GM21447 (cell line): ENCODE data around the gene TMEM17.

Source experiments
- ATAC-seq: cut with Tn5 transposase; IDR thresholded peaks from one replicate; pipeline ENCODE4 v1.9.1; 2021; ENCODE audit not compliant: unreplicated experiment

Gene TMEM17

DNA sequence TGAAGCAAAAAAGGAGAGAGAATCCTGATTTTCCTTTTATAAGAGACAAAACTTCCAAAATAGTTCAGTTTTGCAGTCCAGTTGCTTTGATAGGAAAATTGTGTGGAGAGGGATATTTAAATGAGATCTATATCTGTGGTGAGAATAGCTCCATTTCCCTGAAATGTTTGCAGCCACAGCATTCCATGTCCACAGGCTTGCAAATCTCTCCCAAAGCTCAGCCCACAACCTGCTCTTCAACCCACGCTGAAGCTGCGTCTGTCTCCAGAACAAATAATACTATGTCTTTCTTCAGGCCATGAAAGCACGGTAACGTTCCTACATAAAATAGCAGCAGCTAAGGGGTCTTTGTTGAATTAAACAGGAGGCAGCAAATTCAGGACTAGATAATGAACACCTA lies 31.8 kb downstream of the TMEM17 start:
- ATAC-seq = no peak

DNA sequence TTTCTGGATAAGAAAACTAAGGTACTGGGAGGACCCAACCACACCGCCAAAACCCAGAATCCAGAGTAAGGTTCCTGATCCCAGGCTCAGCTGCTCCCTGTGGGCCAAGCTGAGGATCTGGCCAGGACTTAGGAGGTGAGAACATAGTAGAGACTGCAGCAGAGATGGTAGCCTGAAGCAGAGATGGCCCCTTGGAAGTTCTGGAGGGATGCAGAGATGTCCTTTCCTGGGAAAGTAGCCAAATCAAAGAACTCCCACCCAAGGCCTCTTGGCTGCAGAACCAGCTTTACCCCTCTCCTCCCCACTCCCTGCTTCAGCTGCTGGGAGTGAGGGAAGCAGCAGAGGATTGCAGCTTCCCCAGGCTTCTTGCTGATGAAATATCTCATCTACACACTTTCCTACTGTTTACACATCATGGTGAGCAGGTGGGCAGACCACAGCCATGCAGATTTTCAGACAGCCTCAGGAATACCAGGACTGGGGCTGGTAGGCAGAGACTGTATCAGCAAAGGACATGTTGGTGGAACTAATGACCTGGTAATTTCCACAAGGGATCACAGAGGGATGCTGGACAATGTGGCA lies 32.7 kb downstream of the TMEM17 start:
- ATAC-seq = no peak

DNA sequence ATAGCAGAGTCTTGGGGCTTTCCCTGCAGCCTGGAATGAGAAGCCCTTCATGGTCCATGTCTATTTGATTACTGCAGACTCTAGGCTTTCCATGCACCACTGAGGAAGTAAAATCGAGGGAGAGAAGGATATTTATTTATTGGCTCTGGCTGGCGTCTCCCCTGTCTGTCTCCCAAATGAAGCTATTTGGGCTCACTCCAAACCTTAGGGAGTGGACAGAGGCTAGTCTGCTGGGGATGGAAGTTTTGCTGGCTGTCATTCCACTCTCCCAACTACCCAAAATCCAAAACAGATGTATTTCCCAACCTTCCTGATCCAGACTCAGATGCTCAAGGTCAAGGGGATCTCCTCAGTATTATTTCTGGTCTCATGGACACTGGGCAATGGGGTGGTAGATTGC lies 33.7 kb downstream of the TMEM17 start:
- ATAC-seq = no peak

DNA sequence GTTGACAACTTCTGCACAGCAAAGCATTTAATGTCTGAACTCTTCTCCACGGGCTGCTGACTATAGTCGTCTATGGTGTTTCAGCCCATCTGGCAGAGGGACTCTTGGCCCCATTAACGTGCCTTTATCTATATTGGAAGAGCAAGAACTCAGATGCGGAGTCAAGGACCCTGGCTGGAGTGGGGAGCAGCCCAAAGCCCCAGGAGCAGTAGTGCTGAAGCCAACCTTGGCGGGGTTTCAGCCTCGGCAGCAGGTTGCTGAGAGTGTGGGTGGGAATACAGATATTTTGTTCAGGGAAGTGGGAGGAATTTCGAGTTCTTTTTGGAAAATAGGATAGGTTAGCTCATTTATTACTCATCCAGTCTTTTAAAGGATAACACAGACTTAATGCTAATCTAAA lies 34.2 kb downstream of the TMEM17 start:
- ATAC-seq = no peak

DNA sequence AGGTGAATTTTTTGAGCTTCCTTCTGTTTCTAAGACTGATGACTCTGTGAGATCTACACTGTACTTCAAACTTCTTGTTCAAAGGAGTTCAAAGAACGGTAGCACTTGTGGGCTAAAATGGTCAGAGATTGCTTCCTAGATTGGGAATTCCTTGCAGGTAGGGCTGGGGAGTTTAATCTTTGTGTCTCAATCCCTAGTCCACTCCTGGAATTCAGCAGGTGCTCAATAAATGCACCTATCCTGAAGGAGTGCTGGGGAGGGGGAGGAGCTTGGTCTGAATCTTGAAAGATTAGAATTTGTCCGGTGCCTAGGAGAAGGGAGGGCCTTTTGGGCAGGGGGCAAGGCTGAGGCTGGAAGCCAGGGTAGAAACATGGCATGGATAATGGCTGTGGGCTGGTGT lies 34.6 kb downstream of the TMEM17 start:
- no peak for ATAC-seq

DNA sequence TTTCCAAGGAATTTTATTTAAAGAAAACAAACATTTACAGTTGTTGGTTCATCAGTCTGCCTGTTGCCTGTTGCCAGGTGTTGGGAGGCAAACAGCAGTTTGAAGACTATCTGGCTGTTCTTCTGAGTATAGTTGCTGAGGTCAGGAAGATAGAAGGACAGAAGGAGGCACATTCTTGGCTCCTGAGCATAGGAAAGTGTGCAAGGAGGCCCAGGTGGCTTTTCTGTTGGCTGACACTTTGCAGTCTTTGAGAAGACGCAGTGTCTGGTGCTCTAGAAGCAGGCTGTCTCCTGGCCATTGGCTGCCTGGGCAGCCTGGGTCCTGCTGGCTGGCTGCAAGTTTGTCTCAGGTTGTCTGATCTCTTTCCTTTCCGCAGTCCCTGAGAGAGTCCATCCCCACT lies 36.4 kb downstream of the TMEM17 start:
- ATAC-seq = no peak

DNA sequence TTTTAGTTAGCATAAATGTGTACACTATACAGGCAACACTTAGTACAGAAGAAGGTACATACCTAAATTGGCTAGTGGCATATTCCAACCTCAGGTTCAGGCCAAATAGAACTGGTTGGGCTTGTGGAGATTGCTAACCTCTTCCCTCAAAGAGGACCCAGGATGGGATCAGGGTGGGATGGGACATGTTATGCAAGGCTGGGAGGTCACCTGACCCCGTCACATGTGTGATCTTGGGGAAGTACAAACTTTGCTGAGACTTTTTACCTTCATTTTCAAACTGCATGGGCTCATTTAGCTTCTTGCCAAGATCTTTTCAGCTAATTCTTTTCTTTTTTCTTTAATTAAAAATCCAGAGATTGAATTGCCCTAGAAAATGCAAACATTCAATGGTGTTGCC lies 36.9 kb downstream of the TMEM17 start:
- ATAC-seq = no peak

DNA sequence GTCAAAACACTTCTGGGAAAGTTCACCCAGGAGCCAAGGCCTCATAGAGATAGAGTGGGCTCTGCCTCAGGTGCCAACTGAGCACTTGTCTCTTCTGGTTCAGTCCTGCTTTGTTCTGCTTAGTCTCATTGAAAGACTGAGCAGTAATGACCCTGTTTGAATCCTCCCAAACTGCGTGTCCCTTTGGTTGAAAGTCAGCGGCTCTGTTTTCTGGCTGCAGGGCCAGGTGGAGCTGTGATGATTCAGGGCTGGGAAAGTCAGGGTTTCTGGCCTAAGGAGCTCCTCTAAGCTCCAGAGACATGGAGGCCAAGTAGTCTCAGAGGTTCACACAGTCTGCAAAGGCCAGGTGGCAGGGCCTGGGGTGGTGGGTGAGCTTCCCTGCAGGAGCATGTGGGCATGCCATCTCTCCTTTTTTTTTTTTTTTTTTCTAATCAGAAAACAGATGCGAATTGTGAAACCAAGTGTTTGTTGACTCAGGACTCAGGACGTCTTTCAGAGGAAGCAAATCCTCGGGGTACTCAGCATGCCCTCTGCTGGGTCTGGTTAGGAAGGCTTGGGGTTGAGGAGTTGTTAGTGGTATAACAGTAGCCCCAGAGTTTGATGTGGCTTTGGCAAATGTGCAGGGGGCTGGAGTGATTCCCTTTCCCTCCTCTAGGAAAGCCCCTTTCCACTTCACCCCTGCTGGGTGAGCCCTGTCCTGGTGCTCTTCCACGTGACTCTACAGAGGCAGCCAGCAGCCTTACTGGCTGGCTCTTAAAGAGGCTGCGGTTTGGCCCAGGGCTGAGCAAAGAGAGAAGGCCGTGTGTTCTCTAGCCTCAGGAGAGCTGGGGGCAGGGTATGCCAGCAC lies 38.3 kb downstream of the TMEM17 start:
- no peak for ATAC-seq

DNA sequence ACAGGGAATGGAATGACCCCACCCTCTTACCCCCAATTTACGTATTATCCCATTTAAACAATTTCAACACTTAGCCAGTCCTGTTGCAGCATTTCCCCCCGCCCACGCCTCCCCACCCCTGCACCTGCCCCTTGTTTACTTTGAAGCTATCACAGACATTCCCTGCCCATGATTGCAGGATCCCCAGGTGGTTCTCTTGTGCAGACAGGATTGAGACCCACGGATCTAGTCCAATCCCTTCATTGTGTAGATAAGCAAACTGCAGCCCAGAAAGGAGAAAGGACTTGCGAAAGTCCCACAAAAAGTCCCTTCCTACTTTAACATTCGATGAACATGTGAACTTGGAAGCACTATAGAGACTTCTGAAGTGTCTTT lies 38.9 kb downstream of the TMEM17 start:
- ATAC-seq = no peak

DNA sequence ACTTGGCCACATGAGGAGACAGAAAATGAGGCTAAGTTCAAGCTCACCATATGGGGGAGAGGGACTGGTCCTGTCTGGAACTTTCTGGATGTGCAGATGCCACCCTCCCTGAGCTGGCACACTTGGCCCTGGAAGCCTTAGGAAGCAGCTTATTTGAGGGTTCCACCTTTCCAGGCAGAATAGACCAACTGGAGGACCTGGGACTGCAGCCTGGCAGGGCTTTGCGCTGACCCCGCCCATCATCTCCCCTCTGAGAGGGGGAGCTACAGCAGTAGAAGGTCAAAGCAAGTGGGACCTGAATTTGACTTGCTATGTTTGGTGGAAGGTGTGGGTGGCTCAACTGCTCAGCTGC lies 39.5 kb downstream of the TMEM17 start:
- no peak for ATAC-seq

DNA sequence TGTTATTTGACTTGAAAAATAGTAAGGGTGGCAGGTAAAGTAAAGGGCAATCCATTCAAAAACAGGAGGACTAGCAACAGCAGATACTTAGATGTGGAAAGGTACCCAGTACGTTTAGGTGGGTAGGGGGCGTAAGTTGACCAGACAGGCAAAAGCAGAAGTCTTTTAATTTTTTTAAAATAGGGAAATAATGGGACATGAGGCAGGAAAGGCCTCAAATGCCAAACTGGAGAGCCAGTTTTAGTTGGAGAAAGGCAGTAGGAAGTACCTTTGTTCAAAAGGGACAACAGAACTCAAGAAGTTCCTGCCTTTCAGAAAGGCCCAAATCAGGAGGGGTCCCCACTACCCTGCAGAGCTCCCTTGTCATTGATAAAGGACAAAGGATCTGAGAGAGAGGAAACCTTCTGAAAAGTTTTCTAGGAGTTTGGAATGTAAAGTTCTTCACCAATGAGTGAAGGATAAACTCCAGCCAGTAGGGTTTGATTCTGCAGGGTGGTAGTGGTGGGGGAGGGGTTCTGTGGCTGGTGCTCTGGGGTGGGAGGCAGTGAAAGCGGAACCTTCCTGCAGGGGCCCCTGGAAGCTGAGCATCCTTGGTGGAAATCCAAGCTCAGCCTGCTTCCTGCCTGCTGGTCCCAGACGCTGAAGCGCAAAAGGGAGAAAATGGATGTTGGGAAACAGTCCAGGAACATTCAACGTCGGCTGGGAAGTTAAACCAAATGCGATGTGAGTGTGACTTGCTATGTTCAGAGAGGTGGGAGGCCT lies 40.1 kb downstream of the TMEM17 start:
- ATAC-seq = no peak

DNA sequence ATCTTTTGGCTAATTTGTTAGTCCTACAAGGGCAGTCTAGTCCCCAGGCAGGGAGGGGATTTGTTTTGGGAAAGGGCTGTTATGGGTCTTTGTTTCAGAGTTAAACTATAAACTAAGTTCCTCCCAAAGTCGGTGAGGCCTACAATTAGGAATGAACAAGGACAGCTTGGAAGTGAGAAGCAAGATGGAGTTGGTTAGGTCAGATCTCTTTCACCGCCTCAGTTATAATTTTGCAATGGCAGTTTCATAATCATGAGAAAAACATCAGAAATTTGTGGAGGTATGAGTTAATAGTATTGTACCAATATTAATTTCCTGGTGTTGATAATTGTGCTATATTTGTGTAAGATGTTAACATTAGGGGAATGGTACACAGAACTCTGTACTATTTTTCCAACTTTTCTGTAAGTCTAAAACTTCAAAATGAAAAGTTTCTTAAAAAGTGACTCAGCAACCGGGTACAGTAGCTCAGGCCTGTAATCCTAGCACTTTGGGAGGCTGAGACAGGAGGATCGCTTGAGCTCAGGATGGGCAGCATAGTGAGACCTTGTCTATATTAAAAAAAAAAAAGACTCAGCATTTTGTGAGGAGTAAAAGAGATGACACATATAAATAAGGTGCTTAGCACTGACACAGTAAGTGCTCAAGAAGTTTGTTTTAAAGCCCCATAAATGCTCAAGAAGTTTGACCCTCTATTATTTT lies 40.8 kb downstream of the TMEM17 start:
- no peak for ATAC-seq

DNA sequence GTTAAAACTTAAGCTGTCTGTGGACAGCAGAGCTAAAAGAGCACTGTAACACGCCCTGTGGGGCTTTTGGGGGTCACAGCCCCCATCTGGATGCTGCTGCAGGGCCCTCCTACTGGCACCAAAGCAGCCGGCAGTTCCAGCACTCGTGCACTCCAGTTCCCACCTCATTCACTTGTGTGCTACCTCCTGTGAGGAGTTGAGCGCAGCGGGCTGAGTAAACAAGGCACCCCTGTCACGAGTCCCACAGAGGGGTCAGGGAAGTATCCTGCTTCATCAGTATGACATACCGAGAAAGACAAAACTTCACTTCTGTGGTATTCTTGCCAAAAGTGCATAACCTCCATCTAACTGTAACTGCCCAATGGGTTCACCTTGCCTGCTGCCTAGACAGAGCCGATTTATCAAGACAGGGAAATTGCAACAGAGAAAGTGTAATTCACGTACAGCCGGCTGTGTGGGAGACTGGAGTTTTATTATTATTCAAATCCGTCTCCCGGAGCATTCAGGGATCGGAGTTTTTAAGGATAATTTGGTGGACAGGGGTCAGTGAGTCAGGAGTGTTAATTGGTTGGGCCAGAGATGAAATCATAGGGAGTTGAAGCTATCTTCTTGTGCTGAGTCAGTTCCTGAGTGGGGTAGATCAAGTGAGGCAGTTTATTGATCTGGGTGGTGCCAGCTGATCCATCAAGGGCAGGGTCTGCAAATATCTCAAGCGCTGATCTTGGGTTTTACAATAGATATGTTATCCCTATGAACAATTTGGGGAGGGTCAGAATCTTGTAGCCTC lies 41.6 kb downstream of the TMEM17 start:
- ATAC-seq = no peak

DNA sequence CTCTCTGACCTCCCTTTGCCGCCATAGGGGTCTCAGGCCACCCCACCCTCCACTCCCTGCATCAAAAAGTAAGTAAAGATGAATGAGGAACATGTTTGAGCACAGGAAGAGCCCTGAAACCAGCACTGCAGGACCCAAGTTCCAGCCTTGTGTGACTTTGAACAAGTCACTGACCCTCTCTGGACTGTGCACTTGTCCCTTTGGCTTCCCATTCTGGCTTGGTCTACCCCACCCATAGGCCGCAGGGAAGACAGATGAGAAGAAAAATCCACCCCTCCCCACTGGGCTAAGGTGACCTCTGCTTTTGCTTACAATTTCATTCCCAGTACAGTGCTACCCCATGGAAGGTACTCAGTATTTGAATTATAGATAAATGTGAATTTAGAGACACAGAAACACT lies 43.8 kb downstream of the TMEM17 start:
- no peak for ATAC-seq

DNA sequence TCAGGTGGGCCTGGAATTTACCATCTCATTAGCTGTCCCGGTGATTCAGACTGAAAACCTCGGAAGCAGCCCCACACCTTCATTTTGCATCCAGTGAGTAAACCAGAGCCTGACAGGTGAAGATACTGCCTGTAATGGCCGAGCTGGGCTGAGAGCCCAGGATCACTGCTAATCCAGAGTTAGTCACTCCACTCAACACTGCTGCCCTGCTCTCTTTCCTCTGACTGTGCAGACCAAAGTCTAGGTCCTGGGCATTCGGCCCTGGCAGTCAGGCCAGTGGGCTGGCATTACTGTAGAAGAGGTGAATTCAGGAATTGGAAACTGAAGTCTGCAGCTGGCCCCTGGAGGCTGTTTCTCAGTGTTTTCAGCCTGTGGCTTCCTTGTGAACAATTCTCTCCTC lies 44.3 kb downstream of the TMEM17 start:
- ATAC-seq = no peak

DNA sequence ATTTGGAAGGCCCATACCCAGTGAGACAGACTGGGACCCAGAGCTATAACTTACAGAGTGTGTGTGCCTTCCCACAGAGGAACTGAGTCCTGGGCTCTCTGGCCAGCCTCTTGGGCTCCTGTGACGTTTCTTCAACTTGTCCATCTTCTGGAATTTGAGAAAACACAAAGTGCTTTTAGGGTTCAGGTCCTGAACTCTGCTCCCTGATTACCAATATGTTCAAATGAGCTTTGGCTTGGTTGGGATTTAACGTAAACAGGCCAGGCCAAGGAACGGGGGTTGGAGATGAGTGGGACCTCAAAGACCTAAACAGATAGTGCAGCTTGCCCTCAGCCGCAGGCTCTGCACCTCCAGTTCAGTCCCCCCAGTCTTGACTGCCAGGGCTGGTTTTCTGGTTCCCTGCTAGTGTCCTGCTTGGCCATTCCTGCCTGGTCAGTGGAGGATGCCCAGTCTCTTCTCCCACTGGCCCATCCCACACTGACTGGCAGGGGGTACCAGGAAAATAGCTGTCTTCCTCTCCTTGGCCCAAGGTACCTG lies 44.9 kb downstream of the TMEM17 start:
- ATAC-seq = no peak

DNA sequence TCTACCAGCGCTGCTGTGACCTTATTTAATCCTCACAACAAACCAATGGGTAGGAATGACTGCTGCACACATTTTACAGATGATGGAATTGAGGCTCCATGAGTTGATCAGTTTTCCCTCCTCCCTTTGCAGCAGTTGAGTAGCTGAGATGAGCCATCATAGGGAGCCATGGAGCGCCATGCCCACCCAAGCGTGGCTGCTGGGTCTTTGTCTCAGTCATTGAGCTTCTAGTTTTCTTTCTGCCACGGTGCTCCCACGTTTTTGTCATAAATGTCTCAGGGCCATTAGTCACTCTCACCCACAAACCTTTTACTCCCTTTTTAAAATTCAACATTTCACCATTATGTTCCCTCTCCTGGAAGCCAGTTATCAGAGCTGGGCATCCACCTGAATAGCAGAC lies 45.8 kb downstream of the TMEM17 start:
- ATAC-seq = no peak

DNA sequence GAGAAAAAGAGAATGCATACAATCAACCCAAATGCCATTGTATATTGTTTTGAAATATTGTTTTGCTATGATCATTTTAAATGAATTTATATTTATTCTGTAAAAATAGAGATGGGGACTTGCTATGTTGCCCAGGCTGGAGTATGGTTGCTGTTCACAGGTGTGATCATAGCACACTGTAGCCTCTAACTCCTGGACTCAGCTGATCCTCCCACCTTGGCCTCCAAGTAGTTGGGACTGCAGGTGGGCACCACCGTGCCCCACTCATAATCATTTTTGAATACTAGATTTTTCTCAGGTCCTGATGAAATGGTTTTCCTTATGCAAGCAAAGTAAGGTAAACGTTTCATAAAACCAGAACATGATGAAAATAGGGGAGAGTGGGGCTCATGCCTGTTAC lies 46.3 kb downstream of the TMEM17 start:
- no peak for ATAC-seq

DNA sequence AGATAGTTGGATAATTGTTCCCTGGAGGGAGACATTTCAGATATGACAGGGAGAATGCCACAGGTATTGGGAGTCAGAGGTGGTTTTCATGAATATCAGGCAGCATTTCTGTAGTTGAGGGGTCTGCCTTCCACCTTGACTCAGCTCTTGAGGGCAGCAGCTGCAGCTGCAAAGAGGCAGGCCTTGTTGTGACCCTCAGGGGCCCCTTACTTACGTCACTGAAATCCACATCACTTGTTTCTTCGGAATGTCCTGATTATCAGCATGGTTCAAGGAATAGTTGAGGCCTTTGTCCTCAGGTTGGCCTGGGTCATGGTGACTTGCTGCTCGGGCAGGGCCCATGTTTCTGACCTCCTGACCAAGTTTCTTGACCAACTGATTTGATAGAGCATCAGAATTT lies 46.9 kb downstream of the TMEM17 start:
- ATAC-seq = no peak

DNA sequence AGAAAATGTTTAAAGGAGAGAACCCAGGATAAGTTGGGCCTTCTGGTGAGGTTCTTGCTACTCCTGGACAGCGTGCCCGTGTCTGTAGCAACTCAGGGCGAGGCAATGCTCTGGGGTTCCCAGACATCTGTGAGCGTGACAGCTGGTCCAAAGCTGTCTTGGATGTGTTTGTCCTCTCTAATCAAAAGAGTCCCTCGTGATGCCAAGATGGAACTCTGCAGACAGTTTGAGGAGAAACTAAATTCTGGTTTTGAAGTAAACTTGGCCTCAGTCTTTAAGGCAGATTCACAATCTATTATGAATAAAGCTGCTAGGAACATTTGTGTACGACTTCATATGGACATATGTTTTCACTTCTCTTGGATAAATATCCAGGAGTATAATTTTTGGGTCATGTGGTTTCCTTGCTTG lies 47.3 kb downstream of the TMEM17 start:
- no peak for ATAC-seq

DNA sequence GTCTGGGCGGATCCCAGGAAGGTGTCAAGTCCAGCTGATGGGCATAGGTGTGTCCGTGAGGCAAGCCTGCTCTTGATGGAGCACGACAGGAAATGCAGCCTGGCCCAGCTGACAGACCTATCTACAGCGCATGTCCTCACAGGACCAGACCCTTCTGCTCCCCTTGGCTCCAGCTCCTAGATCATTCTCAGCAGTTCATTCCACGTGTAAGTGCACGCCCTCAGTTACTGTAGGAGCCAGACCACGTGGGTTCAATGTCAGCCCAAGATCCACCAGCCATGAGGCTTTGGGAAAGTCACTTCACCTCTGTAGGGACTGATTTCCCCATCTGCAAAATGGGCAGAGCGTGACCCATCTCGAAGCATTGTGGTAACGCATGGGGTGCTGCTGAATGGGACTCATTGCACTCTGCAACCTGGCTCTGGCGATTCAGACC lies 47.8 kb downstream of the TMEM17 start:
- ATAC-seq = no peak
